Uterus (tissue), 2 donors: ENCODE measurements around the gene ORM1.

ENCODE experiments used
- POLR2A ChIP-seq, 2 donors: fragments of 450-650 bp; IDR thresholded peaks; one replicate each; pipeline ENCODE4 v1.6.1; 2016; ENCODE audit warnings: antibody characterized with exemption in 2 of 2, mild to moderate bottlenecking in 1 of 2, moderate library complexity in 1 of 2
- TF ChIP-seq, protein P1 (sequence below), 4 experiments: fragments of 200-600 bp in 2 of 4; fragments of 450-650 bp in 2 of 4; sonication (generic) in 2 of 4; IDR thresholded peaks; one replicate each; pipeline ENCODE4 v1.5.1; 2016 to 2019; ENCODE audit warnings: antibody characterized with exemption in 4 of 4, mild to moderate bottlenecking in 2 of 4, moderate library complexity in 1 of 4

DNA sequence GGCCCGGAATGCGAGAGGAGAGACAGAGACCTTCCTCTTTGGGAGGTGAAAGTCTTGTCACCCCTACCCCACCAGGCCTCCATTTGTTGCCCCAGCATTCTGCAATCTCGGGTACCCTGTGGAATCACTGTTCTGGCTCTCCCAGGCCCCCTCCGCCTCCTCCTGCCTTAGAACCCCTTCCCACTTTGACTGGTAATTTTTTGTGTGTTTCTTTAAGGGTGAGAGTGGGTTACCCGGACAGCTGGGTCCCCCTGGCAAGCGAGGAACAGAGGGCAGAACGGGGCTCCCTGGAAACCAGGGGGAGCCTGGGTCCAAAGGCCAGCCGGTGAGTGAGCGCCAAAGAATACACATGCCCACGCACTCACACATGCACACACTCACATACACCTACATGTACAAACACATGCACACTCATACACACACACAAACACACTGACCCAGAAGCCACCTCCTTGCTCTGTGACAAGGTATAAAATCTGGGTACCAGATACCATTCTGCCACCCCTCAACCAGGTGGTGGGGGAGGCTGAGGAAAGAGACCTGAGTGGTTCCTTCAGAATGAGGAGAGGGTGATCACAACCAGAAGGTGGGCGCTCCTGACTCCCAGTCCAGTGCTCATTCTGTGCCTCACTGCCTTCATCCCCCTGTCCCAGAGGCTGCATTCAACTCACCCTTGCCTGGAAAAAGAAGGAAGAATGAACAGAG, 30.9 kb upstream of the ORM1 start:
- TF ChIP-seq, protein P1, sequence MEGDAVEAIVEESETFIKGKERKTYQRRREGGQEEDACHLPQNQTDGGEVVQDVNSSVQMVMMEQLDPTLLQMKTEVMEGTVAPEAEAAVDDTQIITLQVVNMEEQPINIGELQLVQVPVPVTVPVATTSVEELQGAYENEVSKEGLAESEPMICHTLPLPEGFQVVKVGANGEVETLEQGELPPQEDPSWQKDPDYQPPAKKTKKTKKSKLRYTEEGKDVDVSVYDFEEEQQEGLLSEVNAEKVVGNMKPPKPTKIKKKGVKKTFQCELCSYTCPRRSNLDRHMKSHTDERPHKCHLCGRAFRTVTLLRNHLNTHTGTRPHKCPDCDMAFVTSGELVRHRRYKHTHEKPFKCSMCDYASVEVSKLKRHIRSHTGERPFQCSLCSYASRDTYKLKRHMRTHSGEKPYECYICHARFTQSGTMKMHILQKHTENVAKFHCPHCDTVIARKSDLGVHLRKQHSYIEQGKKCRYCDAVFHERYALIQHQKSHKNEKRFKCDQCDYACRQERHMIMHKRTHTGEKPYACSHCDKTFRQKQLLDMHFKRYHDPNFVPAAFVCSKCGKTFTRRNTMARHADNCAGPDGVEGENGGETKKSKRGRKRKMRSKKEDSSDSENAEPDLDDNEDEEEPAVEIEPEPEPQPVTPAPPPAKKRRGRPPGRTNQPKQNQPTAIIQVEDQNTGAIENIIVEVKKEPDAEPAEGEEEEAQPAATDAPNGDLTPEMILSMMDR (IDR thresholded peaks at IDR 0.05): no peak
- no peak for TF ChIP-seq POLR2A (IDR thresholded peaks at IDR 0.05)
